HG03095 (cell line): ENCODE measurements around the gene UBR3.
"Not testable (repeated sequence)": the region's sequence is repeated elsewhere in the genome, so short reads cannot be mapped to it uniquely, and the experiment has no call there.

Experiments used
- ATAC-seq: cut with Tn5 transposase; IDR thresholded peaks from one replicate; pipeline ENCODE4 v1.9.1; 2021; ENCODE audit warnings: moderate library complexity; ENCODE audit not compliant: unreplicated experiment

The UBR3 gene

GRCh38 chr2:170092436-170093060, 265.3 kb downstream of the UBR3 start:
- no peak for ATAC-seq

GRCh38 chr2:170095380-170095779, 268.1 kb downstream of the UBR3 start:
- no peak for ATAC-seq

- ATAC-seq = no peak
Observed at GRCh38 chr2:170098626-170099312, 271.5 kb downstream of the UBR3 start.

- ATAC-seq = no peak
Observed at GRCh38 chr2:170101789-170102188, 274.5 kb downstream of the UBR3 start.

- no peak for ATAC-seq
Observed at GRCh38 chr2:170106102-170106840, 279.0 kb downstream of the UBR3 start.

GRCh38 chr2:170113168-170113894, 286.1 kb downstream of the UBR3 start:
- no peak for ATAC-seq

- no peak for ATAC-seq
Observed at GRCh38 chr2:170115501-170116229, 288.4 kb downstream of the UBR3 start.

GRCh38 chr2:170118641-170119040, 291.4 kb downstream of the UBR3 start:
- no peak for ATAC-seq

GRCh38 chr2:170119326-170119725, 292.1 kb downstream of the UBR3 start:
- ATAC-seq = not testable (repeated sequence)

GRCh38 chr2:170121689-170122088, 294.4 kb downstream of the UBR3 start:
- ATAC-seq = no peak

- ATAC-seq = no peak
Observed at GRCh38 chr2:170122883-170123547, 295.8 kb downstream of the UBR3 start.

GRCh38 chr2:170123593-170123992, 296.3 kb downstream of the UBR3 start:
- ATAC-seq = no peak

- not testable (repeated sequence) for ATAC-seq
Observed at GRCh38 chr2:170126138-170126728, 299.0 kb downstream of the UBR3 start.
